ENCODE data around the gene SERPINE3. TPM values are rescaled to one million over a fixed set of nuclear protein-coding genes. Genes with fewer than 3 reads are reported as not detected.

The SERPINE3 gene
- total and polyA plus RNA-seq, 2 of the 4 experiments (the other 2 are of a cell fraction), result not detected

- Histone ChIP-seq H3K18ac (ENCODE audit: low read depth, low read length) (no peak overlapping the region), H3K9me1 (ENCODE audit: insufficient read depth, low read length) (peaks cover 4% of the 10 kb centered on the region; the same call in 1 of the 2 replicates), H2BK15ac (ENCODE audit: low read depth, low read length) (no peak overlapping the region), H3K4me1 (ENCODE audit: control insufficient read depth, insufficient read depth, low read length) (no peaks in the 10 kb centered on the region), H2BK5ac (ENCODE audit: low read depth, low read length, poor library complexity, severe bottlenecking) (no peak overlapping the region), H4K8ac (ENCODE audit: low read depth in 2 of 2, low read length in 2 of 2) (no peak overlapping the region), H4K20me1 (ENCODE audit: insufficient read depth, low read length) (no peaks in the 10 kb centered on the region; the same call in none of the 2 replicates), H2BK20ac (ENCODE audit: low read depth, low read length) (no peak overlapping the region), H3K27ac (ENCODE audit: insufficient read depth, low read length) (no peak overlapping the region), H2BK120ac (ENCODE audit: low read depth, low read length) (no peak overlapping the region), H3K79me1 (ENCODE audit: low read depth in 1 of 2, low read length in 2 of 2) (peaks cover 18 to 20% of the 10 kb centered on the region in 2 experiments), H3K4me2 (ENCODE audit: low read depth, low read length) (no peak overlapping the region), H3K27me3 (ENCODE audit: control insufficient read depth, insufficient read depth, low read length) (no peaks in the 10 kb centered on the region), H3K9ac (ENCODE audit: low read depth, low read length) (no peak overlapping the region), H4K5ac (ENCODE audit: low read depth, low read length) (no peak overlapping the region), H3K9me3 (ENCODE audit: control insufficient read depth, insufficient read depth, low read length) (no peaks in the 10 kb centered on the region), H3K36me3 (ENCODE audit: control insufficient read depth, insufficient read depth, low read length) (peaks cover 7% of the 10 kb centered on the region), H3K23ac (ENCODE audit: low read depth, low read length) (no peak overlapping the region), H3K14ac (replicated peaks; ENCODE audit: low read depth, low read length) (no peak overlapping the region), H3K4me3 (ENCODE audit: insufficient read depth, low read depth, low read length) (no peak overlapping the region), H3K4ac (ENCODE audit: low read depth, low read length) (no peak overlapping the region), H4K91ac (ENCODE audit: insufficient read depth, low read depth, low read length) (no peak overlapping the region), H2AFZ (replicated peaks; ENCODE audit: low read length, poor library complexity) (no peak overlapping the region), H2AK5ac (ENCODE audit: low read depth, low read length) (no peak overlapping the region), H2AK9ac (replicated peaks; ENCODE audit: low read depth, low read length, poor library complexity) (no peak overlapping the region), H3K56ac (ENCODE audit: extremely low read depth, insufficient read depth, low read length) (no peak overlapping the region)
- BruUV-seq (replicated peaks), result no TSS peak
- CTCF ChIA-PET, result no interaction called here
- intact Hi-C loops (cut with micrococcal nuclease), result no loop called here
- POLR2A ChIA-PET (ENCODE audit: unreplicated experiment), result no interaction called here
- DNase-seq (no peak), ATAC-seq (ENCODE audit: low read depth) (no peak)
- in situ Hi-C loops (cut with MboI; ENCODE audit: low sequenced_read_pairs), result no loop called here
- no CpG with 5 or more reads among the region's 2 CpGs for WGBS, 2 experiments (ENCODE audit: extremely low coverage in 2 of 2, insufficient read length in 1 of 2)
- dilution Hi-C loops (cut with HindIII; ENCODE audit: low sequenced_read_pairs, unreplicated experiment), result no loop called here
- TF ChIP-seq RFX5 (IDR thresholded peaks at IDR 0.05; ENCODE audit: low read depth, low read length) (no peak), RCOR1 (IDR thresholded peaks at IDR 0.05; ENCODE audit: insufficient replicate concordance, low read length) (no peak)
These were observed 45.6 kb downstream of the SERPINE3 start for GRCh38 chr13:51385114-51385513.
